ENCODE results near the gene PSMD8.

PSMD8 gene

GRCh38 chr19:38374332-38375097, at the start of gene PSMD8:
Gene PSMD8, plus strand, starts transcription at chr19:38374571. Its CDS starts 31 bp downstream, at chr19:38374602.
- DNase-seq = peak; percentile 97
- Mint-ChIP-seq H3K27me3 (ENCODE audit: low read depth, poor library complexity) (peaks cover 28% of the 10 kb centered on the region), H3K9me3 (no peaks in the 10 kb centered on the region), H3K27ac (peak within 1 kb of the TSS; percentile 88), H3K36me3 (ENCODE audit: low read depth) (peaks cover 13% of the 10 kb centered on the region), H3K4me3 (peak within 1 kb of the TSS; percentile 100), H3K4me1 (peaks cover 29% of the 10 kb centered on the region)
- TF ChIP-seq CTCF (IDR thresholded peaks at IDR 0.05) = no peak

- Mint-ChIP-seq H3K27ac (no peak overlapping the region), H3K36me3 (ENCODE audit: low read depth) (no peaks in the 10 kb centered on the region), H3K4me1 (no peaks in the 10 kb centered on the region), H3K4me3 (no peak overlapping the region), H3K27me3 (ENCODE audit: low read depth, poor library complexity) (peaks cover 40% of the 10 kb centered on the region), H3K9me3 (no peaks in the 10 kb centered on the region)
- no peak for DNase-seq
- no peak for TF ChIP-seq CTCF (IDR thresholded peaks at IDR 0.05)
Observed at GRCh38 chr19:38326591-38326990, 47.8 kb upstream of the PSMD8 start.

- Mint-ChIP-seq H3K36me3 (ENCODE audit: low read depth) (no peaks in the 10 kb centered on the region), H3K4me3 (no peak overlapping the region), H3K27me3 (ENCODE audit: low read depth, poor library complexity) (peaks cover 22% of the 10 kb centered on the region), H3K27ac (no peak overlapping the region), H3K9me3 (no peaks in the 10 kb centered on the region), H3K4me1 (no peaks in the 10 kb centered on the region)
- DNase-seq = no peak
- no peak for TF ChIP-seq CTCF (IDR thresholded peaks at IDR 0.05)
Observed at GRCh38 chr19:38329651-38330050, 44.7 kb upstream of the PSMD8 start.

- no peak for TF ChIP-seq CTCF (IDR thresholded peaks at IDR 0.05)
- no peak for DNase-seq
- peaks cover 18% of the 10 kb centered on the region for H3K27me3 Mint-ChIP-seq (ENCODE audit: low read depth, poor library complexity)
Observed at GRCh38 chr19:38331728-38332127, 42.6 kb upstream of the PSMD8 start.

GRCh38 chr19:38333245-38333644, 41.1 kb upstream of the PSMD8 start:
- H3K4me3 Mint-ChIP-seq = no peak overlapping the region
- no peak for DNase-seq
- H3K27me3 Mint-ChIP-seq (ENCODE audit: low read depth, poor library complexity) = peaks cover 24% of the 10 kb centered on the region
- TF ChIP-seq CTCF (IDR thresholded peaks at IDR 0.05) = no peak
- no peaks in the 10 kb centered on the region for H3K9me3 Mint-ChIP-seq
- H3K4me1 Mint-ChIP-seq = peaks cover 12% of the 10 kb centered on the region
- H3K36me3 Mint-ChIP-seq (ENCODE audit: low read depth) = no peaks in the 10 kb centered on the region
- H3K27ac Mint-ChIP-seq = no peak overlapping the region

More at GRCh38 chr19:38331728-38332127, 42.6 kb upstream of the PSMD8 start:
- Mint-ChIP-seq H3K27ac (no peak overlapping the region), H3K4me3 (no peak overlapping the region), H3K4me1 (peaks cover 5% of the 10 kb centered on the region), H3K9me3 (no peaks in the 10 kb centered on the region), H3K36me3 (ENCODE audit: low read depth) (no peaks in the 10 kb centered on the region)
